Measurements from ENCODE around the gene SPRY4. TPM values are rescaled to one million over a fixed set of nuclear protein-coding genes. Genes with fewer than 3 reads are reported as not detected.

Gene SPRY4
- total RNA-seq, 2 donors from 2014 or later = 7.5 to 11.5 TPM

GRCh38 chr5:142314606-142315005, 10.2 kb downstream of the SPRY4 start:
- H3K27me3 ChIP-seq (replicated peaks; ENCODE audit: insufficient read depth) = no peaks in the 10 kb centered on the region
- 85% methylated on average over 15 of the region's 18 CpGs for WGBS
- no peak overlapping the region for H3K27ac ChIP-seq
- H3K9me3 ChIP-seq = no peaks in the 10 kb centered on the region
- no peaks in the 10 kb centered on the region for H3K4me1 ChIP-seq (replicated peaks)
- DNase-seq (ENCODE audit: low spot score) = no peak
- intact Hi-C loops (cut with DNase I) = no loop called here
- no peak for TF ChIP-seq CTCF (IDR thresholded peaks at IDR 0.05)
- no peak for TF ChIP-seq POLR2A (IDR thresholded peaks at IDR 0.05)
- no peak for TF ChIP-seq POLR2AphosphoS5 (IDR thresholded peaks at IDR 0.05)
- no peaks in the 10 kb centered on the region for H3K36me3 ChIP-seq
- H3K4me3 ChIP-seq = no peak overlapping the region

GRCh38 chr5:142314109-142314508, 10.7 kb downstream of the SPRY4 start:
- Histone ChIP-seq H3K4me3 (no peak overlapping the region), H3K27me3 (replicated peaks; ENCODE audit: insufficient read depth) (no peaks in the 10 kb centered on the region), H3K27ac (no peak overlapping the region), H3K4me1 (replicated peaks) (no peaks in the 10 kb centered on the region), H3K9me3 (no peaks in the 10 kb centered on the region), H3K36me3 (no peaks in the 10 kb centered on the region)
- intact Hi-C loops (cut with DNase I) = no loop called here
- WGBS = 85% methylated on average over 20 of the region's 20 CpGs
- no peak for DNase-seq (ENCODE audit: low spot score)
- TF ChIP-seq CTCF (IDR thresholded peaks at IDR 0.05) (no peak), POLR2A (IDR thresholded peaks at IDR 0.05) (no peak), POLR2AphosphoS5 (IDR thresholded peaks at IDR 0.05) (no peak)

GRCh38 chr5:142313682-142314081, 11.1 kb downstream of the SPRY4 start:
- no peak overlapping the region for H3K27ac ChIP-seq
- H3K4me3 ChIP-seq = no peak overlapping the region
- H3K27me3 ChIP-seq (replicated peaks; ENCODE audit: insufficient read depth) = no peaks in the 10 kb centered on the region
- no peaks in the 10 kb centered on the region for H3K4me1 ChIP-seq (replicated peaks)
- no peaks in the 10 kb centered on the region for H3K36me3 ChIP-seq
- TF ChIP-seq CTCF (IDR thresholded peaks at IDR 0.05) = no peak
- no peak for TF ChIP-seq POLR2A (IDR thresholded peaks at IDR 0.05)
- no peak for TF ChIP-seq POLR2AphosphoS5 (IDR thresholded peaks at IDR 0.05)
- WGBS = 55% methylated on average over 4 of the region's 4 CpGs
- H3K9me3 ChIP-seq = no peaks in the 10 kb centered on the region
- no peak for DNase-seq (ENCODE audit: low spot score)
- intact Hi-C loops (cut with DNase I) = no loop called here

- intact Hi-C loops (cut with DNase I) = no loop called here
Measured at GRCh38 chr5:142313275-142313674, 11.5 kb downstream of the SPRY4 start.

More at GRCh38 chr5:142313275-142313674, 11.5 kb downstream of the SPRY4 start:
- no peak for DNase-seq (ENCODE audit: low spot score)
- Histone ChIP-seq H3K36me3 (no peaks in the 10 kb centered on the region), H3K4me3 (no peak overlapping the region), H3K27ac (no peak overlapping the region), H3K4me1 (replicated peaks) (no peaks in the 10 kb centered on the region), H3K9me3 (no peaks in the 10 kb centered on the region), H3K27me3 (replicated peaks; ENCODE audit: insufficient read depth) (no peaks in the 10 kb centered on the region)
- TF ChIP-seq POLR2AphosphoS5 (IDR thresholded peaks at IDR 0.05) = no peak
- TF ChIP-seq CTCF (IDR thresholded peaks at IDR 0.05) = no peak
- TF ChIP-seq POLR2A (IDR thresholded peaks at IDR 0.05) = no peak
- 82% methylated on average over 10 of the region's 10 CpGs for WGBS
